ENCODE results near the gene FNDC10.
A peak's percentile ranks its signal among the peaks of the same experiment; 100 is the strongest.

FNDC10 gene

GRCh38 chr1:1615256-1616044 lies 15.5 kb upstream of the FNDC10 start, which contains the start of gene MIB2:
Gene MIB2, plus strand, starts transcription at chr1:1615500. Its CDS starts 7,953 bp downstream, at chr1:1623453.
- peak; percentile 98 for DNase-seq

DNA sequence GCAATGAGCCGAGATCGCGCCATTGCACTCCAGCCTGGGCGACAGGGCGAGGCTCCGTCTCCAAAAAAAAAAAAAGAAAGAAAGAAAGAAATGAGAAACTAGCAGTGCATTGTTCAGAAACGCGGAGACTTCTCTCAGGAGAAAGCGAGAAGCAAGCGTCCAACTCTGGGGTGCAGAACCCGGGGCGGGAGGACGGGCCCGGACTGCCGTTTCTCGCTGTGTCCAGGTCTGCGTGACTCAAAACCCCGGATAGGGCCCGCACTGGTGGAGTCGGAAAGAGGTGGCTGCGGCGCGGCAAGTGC lies 15.0 kb upstream of the FNDC10 start:
- no peak for DNase-seq

- DNase-seq = peak; percentile 52
Measured at GRCh38 chr1:1614204-1614953, 14.4 kb upstream of the FNDC10 start.

DNA sequence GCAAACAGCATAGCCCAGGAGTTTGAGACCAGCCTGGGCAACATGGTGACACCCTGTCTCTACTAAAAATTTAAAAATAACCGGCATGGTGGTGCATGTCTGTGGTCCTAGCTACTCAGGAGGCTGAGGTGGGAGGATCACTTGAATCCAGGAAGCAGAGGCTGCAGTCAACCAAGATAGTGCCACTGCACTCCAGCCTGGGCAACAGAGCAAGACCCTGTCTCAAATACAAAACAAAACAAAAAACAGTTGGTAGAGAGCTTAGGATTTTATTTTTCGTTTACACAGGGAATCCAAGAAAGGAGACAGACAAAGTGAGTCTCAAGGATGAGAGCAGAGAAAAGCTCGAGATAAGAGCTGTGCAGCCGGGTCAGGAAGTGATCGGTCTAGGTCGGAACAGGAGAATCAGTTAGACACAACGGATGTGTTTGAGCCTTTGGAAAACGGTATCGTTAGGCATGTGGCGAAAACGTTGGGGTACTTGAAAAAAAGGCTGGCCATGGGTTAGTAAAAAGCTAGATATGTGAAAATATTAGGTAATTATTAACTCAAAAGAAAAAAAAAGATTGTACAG lies 13.7 kb upstream of the FNDC10 start:
- no peak for DNase-seq

GRCh38 chr1:1612104-1612400 lies 12.1 kb upstream of the FNDC10 start:
- no peak for DNase-seq

GRCh38 chr1:1610796-1611195 lies 10.9 kb upstream of the FNDC10 start:
- DNase-seq = no peak

GRCh38 chr1:1609822-1610485 lies 10.0 kb upstream of the FNDC10 start:
- no peak for DNase-seq

GRCh38 chr1:1606232-1606631 lies 6.3 kb upstream of the FNDC10 start:
- DNase-seq = no peak

- DNase-seq = no peak
Measured at GRCh38 chr1:1605724-1606123, 5.8 kb upstream of the FNDC10 start.

DNA sequence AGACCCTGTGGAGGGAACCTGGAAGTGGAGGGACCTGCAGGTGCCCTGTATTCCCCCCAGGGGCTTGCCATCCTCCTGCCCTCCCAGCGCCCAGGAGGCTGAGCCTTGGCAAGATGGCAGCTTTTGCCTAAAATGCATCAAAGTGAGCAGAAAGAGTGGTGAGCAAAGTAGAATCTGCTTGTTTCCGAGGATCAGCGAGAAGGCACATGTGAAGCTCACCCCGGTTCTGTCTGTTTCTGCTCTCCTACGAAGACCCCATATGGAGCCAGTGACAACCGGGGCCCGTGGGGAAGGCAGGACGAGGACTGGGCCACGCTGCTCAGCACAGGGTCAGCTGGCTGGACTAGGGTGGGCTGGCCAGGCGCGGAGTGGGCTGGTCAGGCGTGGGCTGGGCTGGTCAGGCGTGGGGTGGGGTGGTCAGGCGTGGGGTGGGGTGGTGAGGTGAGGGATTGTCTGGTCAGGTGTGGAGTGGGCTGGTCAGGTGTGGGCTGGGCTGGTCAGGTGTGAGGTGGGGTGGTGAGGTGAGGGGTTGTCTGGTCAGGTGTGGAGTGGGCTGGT lies 5.2 kb upstream of the FNDC10 start:
- no peak for DNase-seq

GRCh38 chr1:1604374-1605033 lies 4.6 kb upstream of the FNDC10 start:
- DNase-seq = no peak

DNA sequence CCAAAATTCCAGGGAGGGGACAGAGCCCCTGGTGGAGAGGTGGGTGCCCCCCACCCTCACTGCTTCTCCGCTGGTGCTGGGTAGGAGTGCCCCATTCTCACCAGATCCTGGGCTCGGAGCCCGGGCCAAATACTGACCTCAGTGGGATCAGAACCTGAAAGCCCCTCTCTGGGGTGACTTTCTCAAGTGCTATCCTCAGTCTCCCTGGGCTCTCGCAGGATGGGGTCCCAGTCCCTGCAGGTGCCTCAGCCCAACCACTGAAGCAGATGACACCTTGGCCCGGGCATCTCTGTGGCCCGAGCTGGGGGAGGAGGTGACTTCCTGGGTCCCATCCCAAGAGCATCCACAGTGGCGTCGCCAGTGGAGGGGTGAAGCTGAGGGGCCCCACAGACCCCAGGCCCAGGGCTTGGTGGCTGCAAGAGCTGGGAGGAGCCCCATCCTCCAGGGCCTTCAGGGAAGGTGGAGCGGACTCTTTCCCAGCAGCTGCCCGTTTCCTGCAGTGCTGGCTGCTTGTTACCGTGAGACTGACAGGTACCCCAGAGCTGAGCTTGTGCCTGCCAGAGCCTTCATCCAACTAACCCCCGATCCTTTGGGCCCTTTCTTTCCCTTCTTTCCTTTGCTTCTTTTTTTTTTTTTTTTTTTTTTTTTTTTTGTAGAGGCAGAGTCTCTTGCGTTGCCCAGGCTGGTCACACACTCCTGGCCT lies 3.9 kb upstream of the FNDC10 start:
- DNase-seq = no peak

- no peak for DNase-seq
Measured at GRCh38 chr1:1602968-1603506, 3.1 kb upstream of the FNDC10 start.

GRCh38 chr1:1602304-1602967 lies 2.5 kb upstream of the FNDC10 start:
- DNase-seq = no peak

DNA sequence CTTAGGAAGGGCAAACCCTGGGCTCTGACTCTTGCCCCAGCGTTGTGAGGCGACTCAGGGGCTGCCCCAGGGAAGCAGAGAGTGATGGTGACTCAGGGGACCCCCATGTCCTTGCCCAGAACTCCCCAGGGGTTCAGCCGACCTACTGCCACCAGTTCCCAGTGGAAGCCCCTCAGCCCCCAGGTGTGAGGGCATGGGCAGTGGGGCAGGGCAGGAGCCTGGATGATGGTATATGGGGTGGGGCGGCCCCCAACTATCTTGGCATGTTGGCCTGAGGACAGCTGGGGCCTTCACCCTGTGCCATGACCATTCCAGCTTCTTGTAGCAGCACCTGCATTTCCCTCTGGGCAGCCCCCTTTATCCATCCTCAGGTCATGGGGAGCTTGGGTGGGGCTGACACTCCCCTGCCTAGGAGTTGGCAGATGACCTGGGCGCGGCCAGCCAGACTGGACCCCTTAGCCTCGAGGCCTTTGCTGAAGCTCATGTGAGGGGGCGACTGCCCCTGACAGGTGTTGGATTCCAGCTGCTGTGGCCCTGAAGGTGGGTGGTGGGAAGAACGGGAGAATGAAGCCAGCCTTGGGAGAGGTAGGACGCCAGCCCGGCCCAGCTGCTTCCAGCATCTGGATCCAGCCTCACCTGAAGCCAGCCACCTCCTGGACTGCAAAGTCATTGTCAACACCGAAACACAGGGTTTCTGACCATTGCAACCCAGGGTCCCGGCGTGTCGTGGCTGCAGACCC lies 1.8 kb upstream of the FNDC10 start:
- no peak for DNase-seq

GRCh38 chr1:1600861-1601563 lies 1.1 kb upstream of the FNDC10 start:
- DNase-seq = no peak

GRCh38 chr1:1599030-1599934 lies 653 bp downstream of the FNDC10 start:
- no peak for DNase-seq

DNA sequence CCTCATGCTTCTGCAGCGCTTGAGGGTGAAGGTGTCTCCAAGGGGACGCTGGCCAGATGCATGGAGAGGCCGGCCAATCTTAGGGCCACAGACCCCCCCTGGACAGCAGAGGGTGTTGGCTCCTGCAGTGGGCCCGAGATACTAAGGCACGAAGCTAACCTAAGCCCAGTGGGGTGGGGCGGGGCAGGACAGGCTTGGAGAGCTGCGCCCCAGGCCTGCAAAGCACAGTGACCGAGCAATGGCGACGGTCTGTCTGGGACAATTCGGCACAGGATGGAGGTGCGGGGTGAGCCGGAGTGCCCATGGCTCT lies 1.3 kb downstream of the FNDC10 start:
- no peak for DNase-seq

Data from effector CD4-positive, alpha-beta T cell (primary cell).